Stomach (tissue), 4 donors: ENCODE results near the gene SERPINA5.

Experiments used
- CTCF ChIP-seq, 7 experiments: fragments of 450-650 bp in 4 of 7; fragments of 200-600 bp in 3 of 7; sonication (generic) in 3 of 7; IDR thresholded peaks; one replicate each; pipeline ENCODE4 v1.5.1; 2016 to 2019; ENCODE audit warnings: antibody characterized with exemption in 7 of 7, control low read depth in 2 of 7, mild to moderate bottlenecking in 1 of 7
- EP300 ChIP-seq: sonication (generic); formaldehyde crosslinking; IDR thresholded peaks from one replicate; pipeline ENCODE4 v1.6.1; 2017; ENCODE audit warnings: antibody characterized with exemption
- POLR2A ChIP-seq, 4 donors: fragments of 450-650 bp; IDR thresholded peaks; one replicate each; pipeline ENCODE4 v1.6.1; 2016; ENCODE audit warnings: antibody characterized with exemption in 4 of 4, control low read depth in 2 of 4, mild to moderate bottlenecking in 1 of 4, moderate library complexity in 1 of 4
- POLR2AphosphoS5 ChIP-seq, 3 donors: sonication (generic); formaldehyde crosslinking; IDR thresholded peaks; one replicate each; pipeline ENCODE4 v1.6.1; 2016; ENCODE audit warnings: antibody characterized with exemption in 3 of 3

- TF ChIP-seq POLR2A (IDR thresholded peaks at IDR 0.05) (no peak), CTCF (IDR thresholded peaks at IDR 0.05) (no peak), EP300 (no peak), POLR2AphosphoS5 (IDR thresholded peaks at IDR 0.05) (no peak)
Observed at GRCh38 chr14:94595912-94596311, 14.7 kb downstream of the SERPINA5 start.
